Activated CD4-positive, alpha-beta T cell treated with anti-CD3 and anti-CD28 coated beads for 48 hours (primary cell): ENCODE data around the gene HS6ST2.

Experiments
- DNase-seq: peaks from one replicate; pipeline ENCODE4 v3.0.0-alpha.2; 2020

The HS6ST2 gene

DNA sequence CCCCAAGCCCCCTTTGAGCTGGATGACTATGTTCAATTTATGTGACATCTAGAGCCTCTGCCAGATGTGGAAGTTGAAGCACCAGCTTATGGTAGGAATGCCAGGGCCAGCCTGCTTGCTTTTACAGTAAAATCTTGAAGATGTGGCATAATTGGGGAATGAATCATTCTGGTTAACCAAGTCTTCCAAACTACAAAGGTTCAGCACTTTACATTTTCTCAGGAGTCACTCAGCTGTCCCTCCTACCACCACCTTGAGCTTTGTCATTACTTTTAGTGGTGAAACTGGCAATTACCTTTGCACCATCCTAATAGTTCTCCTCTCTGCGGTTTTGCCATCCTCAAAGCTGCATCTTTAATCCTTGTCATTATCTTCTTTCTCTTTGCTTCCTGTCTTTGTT lies 172.2 kb downstream of the HS6ST2 start:
- DNase-seq: no peak

DNA sequence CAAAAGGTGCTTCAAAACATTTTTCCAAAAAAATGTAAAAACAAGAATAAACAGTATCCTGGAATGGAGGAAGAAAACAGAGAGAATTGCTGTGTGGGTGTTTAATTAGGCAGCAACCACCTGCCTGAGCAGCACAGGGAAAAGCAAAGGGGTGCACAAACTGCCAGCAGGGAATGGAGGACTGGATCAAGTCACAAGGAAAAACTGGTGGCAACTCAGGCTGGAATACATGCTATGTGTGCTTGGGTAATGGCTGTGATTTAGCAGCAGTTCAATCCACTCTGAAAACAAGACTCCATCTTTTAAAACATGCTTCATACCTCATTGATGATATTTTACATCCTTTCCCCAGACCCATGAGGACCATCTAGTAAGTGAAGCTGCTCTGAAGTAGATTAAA lies 179.5 kb downstream of the HS6ST2 start:
- no peak for DNase-seq

DNA sequence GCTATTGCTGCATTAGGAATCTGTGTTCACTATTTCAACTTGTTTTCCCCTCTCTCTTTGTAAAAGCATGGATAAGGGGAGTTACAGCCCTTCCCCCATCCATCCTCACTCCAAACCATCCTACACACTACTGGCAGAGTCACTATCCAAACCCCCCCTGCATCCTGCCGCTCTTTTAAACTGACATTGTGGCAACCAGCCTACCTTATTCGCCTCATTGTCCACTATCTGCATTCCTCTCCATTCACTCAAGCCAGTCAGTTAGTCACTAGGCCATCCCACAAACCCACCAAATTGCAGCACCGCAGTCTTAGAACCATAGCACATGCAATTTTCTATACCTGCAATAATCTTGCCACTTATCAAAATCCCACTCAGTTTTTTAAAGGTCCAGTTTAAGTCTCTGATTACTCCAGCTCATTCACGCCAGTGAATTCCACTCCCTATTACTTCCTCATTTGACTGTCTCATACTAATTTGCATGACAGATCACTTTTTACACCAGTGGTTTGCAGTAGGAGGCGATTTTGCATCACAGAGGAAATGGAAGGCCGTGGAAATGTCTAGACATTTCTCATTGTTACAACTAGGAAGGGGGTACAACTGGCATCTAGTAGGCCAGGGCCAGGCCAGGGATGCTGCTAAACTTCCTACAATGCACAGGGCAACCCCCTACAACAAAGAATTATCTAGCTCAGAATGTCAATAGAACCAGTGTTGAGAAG lies 181.8 kb downstream of the HS6ST2 start:
- no peak for DNase-seq

DNA sequence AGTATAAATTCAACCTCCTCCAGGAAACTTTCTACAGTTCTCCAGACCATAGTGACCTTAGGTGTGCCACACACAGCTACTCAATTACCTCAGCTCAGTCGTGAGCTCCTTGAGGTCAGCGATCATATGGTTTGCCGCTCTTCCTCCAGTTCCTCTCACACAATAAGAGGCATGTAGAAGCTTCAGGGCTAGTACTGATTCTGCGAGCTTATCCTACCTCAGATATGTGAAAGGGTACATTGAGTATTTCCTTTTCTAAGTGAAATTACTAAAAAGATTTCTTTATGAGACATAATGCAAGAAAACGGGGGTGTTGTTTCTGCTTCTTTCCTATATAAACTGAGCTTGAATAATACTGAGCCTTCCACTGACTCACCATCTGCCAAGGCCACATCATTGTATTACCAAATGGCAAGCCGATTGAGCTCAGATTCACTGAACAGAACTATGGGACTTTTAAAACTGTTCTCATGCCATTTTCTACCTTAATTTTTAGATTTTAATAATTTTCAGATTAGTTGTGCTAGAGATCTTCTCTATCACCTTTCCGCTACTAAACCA lies 183.1 kb downstream of the HS6ST2 start:
- DNase-seq: peak; percentile 15

DNA sequence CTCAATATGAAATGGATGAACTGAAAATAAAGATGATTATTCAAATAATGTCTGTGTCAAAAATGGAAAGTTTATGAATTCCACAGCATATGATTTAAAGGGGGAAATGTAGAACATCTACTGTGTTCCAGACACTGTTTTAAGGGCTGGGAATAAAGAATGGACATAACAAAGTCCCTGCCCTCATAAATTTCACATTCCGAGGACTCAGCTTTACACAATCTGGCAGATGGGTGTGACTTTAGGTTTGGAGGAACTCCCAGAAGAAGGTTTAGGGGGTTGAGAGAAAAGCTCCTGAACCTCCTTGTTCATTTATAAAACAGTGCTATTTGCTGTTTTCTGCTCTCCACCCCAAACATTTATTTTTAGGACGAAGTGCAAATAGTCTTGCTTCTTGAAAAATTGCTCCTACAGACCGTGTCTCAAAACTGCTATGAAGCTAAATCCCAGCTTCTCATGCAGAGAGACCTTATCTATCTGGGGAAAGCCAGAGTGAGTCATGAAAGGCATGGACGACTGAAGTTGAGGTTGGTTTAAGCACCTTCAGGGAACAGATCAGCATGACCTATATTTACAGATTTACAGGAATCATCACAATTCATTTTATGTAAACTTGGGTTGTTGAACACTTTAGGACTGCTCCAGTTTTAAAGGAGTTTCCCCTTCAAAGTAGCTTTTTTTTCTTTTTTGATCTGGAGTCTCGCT lies 184.3 kb downstream of the HS6ST2 start:
- DNase-seq: no peak

DNA sequence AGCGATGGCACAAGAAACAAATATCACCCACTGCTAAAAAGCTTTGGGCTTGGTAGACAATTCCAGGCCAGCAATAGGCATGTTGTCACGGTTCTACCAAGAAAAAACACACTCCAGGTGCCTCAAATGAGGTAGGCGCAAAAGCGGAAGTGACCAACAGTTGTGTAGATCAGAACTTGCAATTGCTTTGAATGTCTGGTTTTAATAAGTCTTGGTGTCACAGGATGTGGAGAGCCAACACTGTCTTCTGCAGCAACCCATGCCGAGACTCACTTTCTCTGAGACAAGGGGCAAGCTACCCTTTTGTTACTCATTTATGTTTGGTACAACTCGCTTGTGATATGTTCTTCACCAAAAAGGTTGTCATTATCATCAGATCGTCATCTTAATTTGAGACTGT lies 188.8 kb downstream of the HS6ST2 start:
- no peak for DNase-seq

DNA sequence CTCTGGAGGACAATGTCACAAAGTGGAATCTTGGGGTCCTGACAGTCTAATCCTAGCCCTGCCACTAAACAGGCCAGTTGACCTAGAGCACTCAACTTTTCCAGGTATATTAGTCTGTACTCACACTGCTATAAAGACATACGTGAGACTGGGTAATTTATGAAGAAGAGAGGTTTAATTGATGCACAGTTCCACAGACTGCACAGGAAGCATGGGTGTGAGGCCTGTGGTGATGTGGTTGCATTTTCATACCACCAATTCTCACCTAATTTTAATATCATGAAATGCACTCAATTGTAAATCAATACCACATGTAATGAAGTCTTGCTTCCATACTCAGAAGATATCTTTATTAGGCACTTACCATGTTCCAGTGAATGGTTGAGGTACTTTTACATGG lies 192.0 kb downstream of the HS6ST2 start:
- no peak for DNase-seq

DNA sequence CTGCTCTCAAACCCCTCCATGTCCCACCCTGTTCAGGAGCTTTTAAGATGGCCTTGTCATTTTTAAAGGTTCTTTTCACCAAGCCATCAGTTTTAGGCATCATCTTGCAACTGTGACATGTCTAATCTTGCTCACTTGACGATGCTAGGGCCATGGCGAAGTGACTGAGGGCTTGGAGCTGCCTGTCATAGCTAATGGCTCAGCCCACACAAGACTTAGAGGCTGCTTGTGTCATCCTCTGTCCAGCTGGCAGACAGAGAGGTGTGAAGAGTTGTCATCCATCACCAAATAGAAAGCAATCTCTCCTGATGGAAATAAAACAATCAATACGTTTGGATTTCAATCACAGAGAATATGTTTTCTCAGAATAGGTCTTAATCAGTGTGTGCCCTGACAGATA lies 194.9 kb downstream of the HS6ST2 start:
- DNase-seq: no peak

DNA sequence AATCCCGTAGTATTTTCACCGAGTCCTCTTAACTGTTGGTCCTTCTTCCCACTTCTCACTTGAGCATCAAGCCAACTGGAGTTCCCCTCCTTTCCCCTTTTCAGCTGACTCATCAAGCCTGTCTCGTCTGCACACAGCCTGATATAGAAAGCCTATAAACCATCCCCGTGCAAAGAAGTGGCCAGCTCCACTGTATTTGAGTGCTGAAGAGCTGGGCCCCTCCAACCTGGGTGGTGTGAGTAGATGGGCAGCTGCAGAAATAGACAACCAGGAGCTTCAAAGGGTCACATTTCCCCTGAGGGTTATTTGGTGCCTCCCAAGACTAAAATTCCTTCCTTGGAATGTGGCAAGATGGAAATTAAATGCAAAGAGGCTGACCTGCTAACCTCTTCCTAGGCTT lies 199.7 kb downstream of the HS6ST2 start:
- DNase-seq: no peak

DNA sequence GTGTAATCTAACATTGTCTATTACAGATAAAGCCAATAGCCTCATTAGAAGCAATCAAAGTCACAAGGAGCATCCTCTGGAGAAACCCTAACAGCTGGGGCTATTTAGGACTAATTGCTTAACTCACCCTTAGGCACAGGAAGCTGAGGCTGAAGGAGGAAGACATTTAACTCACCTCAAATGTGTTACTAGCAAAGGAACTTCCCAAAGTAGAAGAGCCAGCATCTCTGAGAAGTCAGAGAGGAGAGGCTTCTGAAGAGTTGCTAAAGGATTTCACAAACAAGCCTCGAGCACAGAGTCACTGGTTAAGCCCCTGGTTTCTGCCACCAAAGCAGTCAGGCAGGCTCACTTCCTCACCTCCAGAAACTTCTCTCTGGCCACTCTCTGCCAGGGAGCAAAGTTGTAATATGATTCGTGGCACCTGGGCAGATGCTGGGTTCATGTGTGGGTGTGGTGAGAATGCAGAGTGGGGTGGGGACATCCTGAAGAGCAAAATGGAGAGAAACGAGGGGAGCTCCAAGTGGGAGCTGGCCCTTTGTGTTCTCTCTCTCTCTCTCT lies 201.3 kb downstream of the HS6ST2 start:
- DNase-seq: no peak

DNA sequence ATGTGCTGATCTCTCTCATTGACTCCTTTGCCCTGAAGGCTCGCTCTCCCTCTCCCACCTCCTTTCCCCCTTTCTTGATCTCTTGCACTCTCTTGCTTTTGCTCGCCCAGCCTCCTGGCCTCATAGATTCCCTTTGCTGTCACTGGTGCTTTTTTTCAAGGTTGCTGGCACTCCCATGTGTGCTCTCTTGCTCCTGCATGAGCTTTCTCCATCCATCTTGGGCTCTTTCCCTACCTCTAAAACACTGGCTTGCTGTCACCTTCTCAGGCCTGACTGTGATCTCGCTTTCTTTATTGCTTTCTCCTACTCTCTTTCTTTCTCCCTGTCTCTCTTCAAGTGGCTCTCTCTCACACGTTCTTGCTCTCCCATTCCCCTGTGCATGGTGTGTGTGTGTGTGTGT lies 202.0 kb downstream of the HS6ST2 start:
- DNase-seq: no peak

DNA sequence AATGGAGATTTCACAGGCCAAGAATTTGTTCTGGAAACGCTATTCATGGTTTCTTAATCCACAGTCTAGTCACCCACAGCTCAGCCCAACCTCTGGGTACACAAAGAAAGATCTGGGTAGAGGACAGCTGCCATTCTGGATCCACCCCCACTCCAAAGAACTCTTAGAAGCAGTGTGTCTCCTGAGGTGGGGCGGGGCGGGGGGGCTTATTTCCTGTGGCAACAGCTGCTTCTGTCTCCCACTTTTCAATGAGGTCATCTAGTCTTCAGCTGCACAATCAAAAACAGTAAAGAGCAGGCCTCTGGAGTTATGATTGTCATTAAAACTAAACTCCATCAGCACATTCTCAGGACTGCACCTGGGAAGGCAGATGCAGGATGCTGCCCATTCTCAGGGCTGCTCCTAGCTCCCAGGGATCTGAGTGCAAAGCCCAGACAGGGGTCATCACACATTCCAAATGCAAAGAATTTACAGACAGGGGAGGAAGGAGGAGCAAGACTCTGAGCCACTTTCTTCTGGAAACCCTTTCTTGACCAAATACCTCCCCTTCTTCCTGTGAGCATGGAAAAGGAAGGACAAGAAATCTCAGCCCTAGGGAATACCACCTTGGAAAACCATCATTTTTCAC lies 207.3 kb downstream of the HS6ST2 start:
- DNase-seq: no peak

DNA sequence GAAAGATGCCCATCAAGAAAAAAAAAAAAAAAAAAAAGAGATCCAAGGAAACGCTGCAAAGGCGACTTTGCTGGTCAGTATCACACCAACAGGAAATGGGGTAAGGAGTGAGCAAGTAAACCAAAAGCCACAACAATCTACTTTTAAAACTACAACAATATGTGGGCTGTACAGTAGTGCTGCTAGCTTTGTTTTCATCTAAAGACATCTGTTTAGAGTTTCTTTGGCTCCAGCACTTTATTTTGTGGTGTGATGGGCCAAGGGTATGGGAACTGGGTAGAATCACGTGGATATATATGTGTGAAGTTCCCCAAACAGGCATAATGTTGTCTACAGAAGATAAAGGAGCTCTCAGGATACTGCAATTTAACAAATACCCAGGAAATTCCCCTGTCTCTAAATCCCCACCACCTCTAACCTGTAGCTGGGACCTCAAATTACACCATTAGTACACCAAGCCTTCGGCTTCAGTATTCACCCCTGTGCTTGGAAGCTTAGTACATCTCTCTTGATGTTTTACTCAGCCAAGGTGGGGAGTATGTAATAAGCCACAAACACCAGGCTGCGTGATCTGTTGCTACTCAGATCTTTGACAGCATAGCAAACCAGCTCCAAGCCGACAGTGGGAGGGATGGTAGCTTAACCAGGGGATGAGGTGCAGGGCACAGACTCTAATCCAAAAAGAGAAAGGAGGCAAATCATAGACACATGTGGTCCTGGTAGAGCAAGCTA lies 207.9 kb downstream of the HS6ST2 start:
- DNase-seq: no peak

DNA sequence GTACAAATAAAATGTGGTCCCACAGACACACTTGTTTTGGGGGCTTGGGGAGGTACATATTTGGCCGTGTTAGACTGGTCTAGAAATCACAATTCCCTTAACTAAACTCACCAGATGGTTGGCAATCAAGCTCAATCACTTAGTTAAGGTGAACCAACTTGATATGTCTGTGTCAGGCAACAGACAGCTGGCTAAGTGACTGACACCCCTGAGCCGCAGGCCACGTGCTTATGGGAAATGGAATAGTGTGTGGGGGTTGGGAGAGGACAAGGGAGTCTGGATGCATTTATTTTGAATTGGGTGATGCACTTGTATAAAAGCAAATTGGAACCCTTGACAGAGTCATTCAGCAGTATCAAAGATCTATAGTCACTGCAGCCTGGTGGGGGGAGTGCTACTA lies 209.0 kb downstream of the HS6ST2 start:
- DNase-seq: no peak

DNA sequence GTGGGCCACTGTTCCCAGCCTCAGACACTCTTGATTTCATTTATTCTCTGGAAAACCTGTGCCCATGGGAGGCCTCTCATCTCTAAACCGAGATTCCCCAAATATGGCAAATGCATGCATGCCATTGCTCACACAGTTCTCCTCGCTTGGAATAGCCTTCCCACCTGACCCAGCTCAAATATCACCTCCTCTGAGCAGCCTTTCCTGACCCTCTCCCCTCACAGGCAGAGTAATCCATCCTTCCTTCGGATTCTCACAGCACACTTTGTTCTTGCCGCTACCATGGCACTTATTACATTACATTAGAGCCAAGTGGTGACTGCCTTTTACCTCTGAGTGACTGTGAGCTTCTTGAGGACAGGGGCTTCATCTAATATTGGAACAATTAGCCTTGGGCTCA lies 209.5 kb downstream of the HS6ST2 start:
- DNase-seq: no peak

DNA sequence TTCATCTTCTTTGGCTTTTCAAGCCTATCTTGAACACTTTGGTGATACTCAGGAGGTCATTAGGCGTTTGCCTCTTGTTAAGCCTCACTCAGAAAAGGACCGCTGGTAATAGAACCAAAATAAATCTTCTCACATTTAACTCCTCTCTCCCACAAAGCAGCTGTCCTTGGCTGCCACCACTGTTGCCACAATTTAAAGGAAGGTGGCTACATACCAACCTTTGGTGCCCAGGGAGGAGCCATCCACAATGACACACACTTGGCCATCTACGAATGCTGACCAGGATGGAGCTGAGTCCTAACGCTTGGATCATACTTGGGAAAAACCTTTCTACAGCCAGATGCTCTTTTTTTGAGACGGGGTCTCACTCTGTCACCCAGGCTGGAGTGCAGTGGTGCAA lies 210.2 kb downstream of the HS6ST2 start:
- DNase-seq: no peak

DNA sequence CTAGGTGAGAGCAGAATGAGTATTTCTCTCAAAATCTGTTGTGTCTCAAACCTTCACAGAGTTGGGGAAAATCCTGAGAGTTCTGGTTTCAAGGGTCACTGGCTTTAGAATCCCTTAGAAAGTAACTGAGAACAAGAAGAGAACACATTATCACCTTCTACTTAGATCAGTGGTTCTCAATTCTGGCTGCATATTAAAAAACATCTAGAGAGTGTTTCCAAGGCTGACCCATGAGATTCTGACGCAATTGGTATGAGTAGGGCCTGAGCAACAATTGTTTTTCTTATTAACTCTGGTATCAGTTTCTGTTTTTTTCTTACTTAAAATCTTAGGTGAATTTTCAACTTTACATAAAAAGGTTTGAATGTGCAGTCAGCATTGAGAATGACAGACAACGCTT lies 212.8 kb downstream of the HS6ST2 start:
- DNase-seq: no peak

DNA sequence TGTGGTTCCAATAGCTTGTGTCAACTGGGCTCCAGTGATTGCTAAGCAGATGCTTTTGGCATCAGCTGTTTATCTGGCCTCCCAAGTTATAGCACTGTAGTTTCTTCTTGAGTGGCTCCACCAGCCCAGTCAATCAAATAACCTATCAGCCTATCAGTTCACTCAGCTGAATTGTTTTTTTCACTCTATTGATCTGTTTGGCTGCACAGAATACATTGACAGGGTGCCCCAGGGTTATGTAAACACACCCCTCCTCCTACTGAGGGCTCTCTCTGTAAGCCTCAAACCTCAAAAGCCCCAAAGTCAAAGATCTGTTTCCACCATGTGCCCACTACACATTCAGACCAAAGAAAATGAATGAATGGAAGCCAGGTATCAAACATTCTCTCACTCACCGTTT lies 214.0 kb downstream of the HS6ST2 start:
- no peak for DNase-seq

DNA sequence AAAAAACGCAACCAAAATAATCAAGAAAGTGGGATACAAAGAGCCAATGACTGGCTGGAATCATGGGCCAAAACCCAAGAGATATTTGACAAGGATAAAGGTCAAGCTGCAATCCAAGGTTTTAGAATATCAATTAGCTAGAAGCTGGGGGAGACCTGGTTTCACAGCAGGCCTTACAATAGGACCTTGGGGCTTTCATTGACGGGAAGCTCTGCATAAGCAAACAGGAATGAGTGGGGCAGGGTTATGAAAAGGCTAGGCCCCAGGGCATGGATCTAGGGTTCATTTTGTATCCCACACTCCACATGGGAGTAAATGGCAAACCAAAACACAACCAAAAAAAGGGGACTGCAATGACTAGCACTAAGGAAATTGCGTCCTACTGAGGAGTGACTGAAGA lies 215.3 kb downstream of the HS6ST2 start:
- no peak for DNase-seq

DNA sequence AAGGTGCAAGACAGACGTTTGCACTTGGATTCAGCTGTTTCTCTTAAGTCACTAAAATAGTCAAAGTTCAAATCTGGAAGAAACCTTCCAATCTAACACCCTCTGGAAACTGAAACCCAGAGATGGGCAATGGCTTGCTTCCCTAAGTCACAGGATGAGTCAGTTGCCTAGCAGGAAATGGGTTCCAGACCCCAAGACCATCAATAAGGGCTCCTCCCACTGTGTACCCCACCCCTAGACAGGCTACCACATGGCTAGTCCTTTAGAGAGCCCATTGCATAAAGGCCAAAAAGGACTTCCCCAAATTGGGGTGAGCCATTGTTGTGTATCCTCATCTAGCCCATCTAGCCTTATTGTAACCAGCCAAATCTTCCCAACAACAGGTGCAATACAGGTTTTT lies 216.2 kb downstream of the HS6ST2 start:
- no peak for DNase-seq

DNA sequence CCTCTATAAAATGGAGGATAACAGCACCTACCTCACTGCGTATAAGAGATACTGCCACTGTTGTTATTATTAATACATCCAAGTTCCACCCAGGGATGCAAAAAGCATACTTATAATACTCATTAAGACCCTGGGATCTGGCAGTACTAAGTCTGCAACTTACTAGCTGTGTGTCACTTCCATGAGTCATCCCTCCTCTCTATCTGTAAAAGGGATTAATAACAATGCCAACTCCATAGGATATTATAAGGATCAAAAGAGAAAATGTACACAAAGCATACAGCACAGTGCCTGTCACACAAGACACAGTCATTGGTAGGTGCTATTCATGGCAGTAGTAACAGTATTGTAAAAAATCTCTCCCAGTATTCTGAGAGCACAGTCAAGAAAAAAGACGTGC lies 216.7 kb downstream of the HS6ST2 start:
- no peak for DNase-seq

DNA sequence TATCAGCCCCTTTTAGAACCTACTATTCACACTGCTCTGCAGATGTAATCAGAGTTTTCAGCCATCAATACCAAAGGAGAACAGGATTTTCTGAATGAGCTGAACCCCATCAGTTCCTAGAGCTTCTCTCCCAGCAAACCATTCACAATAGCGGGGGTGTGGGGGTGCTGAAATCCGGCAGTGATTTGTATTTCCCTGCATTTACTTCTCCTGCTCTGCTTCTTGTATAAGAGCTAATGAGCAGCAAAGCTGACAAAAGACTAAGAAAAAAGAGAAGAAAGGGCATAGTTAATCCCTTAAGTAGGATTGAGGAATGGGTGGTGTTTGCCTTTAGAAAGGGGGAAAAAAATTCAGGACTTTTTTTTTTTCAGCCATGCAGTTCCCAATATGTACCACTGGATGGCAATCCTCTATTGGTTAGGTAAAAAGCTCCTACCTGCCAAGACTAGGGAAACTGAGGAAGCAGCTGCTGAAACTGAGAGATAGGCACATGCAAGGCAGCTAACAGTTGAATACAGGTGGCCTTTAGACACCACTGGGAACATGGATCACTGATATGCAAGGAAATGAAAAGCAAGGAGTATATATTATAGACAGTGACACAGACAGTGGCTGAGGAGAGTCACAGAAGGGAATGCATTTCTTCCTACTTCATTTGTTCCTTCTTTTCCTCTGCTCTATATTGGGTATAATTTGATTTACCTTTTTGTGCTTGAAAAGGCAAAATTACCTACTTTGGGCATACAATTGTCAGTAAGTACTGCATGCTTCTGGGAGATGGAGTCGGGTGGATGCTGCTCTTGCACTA lies 217.9 kb downstream of the HS6ST2 start:
- no peak for DNase-seq
